ENCODE data around the gene INTS6.

The INTS6 gene

GRCh38 chr13:51452361-51453206 is at the start of gene INTS6:
Gene INTS6, minus strand, starts transcription at chr13:51453036. Its CDS starts 511 bp downstream, at chr13:51452525.
- DNase-seq (ENCODE audit: low spot score), result peak; percentile 100

GRCh38 chr13:51502153-51502651 is 49.4 kb upstream of the INTS6 start:
- DNase-seq (ENCODE audit: low spot score), result no peak

DNA sequence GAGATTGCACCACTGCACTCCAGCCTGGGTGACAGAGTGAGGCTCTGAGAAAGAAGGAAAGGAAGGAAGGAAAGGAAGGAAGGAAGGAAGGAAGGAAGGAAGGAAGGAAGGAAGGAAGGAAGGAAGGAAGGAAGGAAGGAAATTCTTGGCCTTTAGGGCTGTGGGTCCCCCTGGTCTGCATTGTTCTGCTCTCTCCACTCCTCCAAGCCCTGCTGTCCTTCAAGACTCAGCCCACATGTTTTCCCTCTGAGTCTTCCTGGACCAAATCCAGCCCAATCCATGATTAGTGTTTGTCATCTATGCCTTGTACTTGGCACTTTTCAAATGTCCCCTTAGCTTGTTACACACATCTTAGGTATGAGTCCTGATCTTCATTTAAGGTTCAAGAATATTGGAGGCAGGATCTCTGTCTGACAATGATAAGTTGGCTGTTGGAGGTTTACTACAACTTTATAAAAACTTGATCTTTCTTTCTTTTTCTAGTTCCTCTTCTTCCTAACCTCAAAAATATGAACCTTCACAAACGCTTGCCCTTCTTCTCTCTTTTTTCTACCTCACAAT is 48.8 kb upstream of the INTS6 start:
- no peak for DNase-seq (ENCODE audit: low spot score)

- no peak for DNase-seq (ENCODE audit: low spot score)
Measured at GRCh38 chr13:51501096-51501495, 48.3 kb upstream of the INTS6 start.

GRCh38 chr13:51500687-51501086 is 47.9 kb upstream of the INTS6 start:
- no peak for DNase-seq (ENCODE audit: low spot score)

- no peak for DNase-seq (ENCODE audit: low spot score)
Measured at GRCh38 chr13:51499841-51500240, 47.0 kb upstream of the INTS6 start.

DNA sequence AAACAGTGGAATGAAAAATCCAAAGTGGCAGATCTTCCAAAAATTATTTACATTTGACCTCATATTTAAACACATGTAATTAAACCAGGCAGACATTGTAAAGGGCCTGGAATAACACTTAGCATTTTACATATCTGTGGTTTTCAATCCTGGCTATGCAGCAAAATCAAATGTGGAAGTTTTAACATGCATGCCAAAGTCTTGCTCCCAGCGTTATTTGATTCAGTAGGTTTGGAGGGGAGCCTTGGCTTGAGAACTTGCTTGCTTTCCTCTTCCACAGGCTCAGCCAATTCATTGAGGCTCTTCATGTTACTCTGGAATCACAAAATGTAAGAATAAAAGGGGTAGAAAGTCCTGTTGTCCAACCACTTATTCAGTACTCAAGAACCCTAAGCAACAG is 42.5 kb upstream of the INTS6 start:
- DNase-seq (ENCODE audit: low spot score), result no peak

GRCh38 chr13:51494156-51494555 is 41.3 kb upstream of the INTS6 start:
- DNase-seq (ENCODE audit: low spot score), result no peak

- no peak for DNase-seq (ENCODE audit: low spot score)
Measured at GRCh38 chr13:51488212-51488611, 35.4 kb upstream of the INTS6 start.

DNA sequence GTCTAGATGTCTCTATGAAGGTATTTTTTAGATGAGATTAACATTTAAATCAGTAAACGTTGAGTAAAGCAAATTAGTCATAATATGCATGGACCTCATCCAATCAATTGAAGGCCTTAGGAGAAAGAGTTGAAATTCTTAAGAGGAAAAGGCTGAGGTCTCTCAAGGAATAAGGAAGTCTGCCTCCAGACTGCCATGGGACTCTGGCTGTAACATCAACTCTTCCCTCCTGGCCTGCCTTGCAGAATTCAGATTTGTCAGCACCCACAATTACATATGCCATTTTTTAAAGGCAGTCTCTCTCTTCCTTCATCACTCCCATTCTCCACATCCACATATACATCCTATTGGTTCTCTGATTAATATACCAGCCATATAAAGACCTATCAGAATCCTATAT is 28.8 kb upstream of the INTS6 start:
- no peak for DNase-seq (ENCODE audit: low spot score)

- DNase-seq (ENCODE audit: low spot score), result no peak
Measured at GRCh38 chr13:51479199-51479523, 26.3 kb upstream of the INTS6 start.

GRCh38 chr13:51478418-51479198 is 25.8 kb upstream of the INTS6 start:
- DNase-seq (ENCODE audit: low spot score), result no peak

GRCh38 chr13:51477653-51478324 is 25.0 kb upstream of the INTS6 start:
- no peak for DNase-seq (ENCODE audit: low spot score)

DNA sequence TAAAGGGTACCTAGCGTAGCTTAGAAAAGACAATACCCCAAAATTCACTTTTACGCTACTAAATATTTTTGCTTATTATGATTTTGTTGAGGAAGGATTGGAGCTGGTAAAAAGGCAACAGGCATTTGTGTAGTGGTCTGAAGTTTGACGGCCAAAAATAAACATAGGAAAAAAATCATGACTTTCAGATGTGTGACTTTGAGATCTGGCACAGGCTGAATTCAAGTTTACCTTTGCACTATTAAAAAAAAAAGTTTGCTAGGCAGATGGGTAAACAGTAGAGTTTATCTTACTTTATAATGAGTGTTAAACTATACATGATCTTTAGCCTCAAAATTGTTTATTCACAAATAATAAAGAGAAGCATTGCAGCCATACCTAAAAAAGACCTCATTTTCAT is 24.3 kb upstream of the INTS6 start:
- no peak for DNase-seq (ENCODE audit: low spot score)

DNA sequence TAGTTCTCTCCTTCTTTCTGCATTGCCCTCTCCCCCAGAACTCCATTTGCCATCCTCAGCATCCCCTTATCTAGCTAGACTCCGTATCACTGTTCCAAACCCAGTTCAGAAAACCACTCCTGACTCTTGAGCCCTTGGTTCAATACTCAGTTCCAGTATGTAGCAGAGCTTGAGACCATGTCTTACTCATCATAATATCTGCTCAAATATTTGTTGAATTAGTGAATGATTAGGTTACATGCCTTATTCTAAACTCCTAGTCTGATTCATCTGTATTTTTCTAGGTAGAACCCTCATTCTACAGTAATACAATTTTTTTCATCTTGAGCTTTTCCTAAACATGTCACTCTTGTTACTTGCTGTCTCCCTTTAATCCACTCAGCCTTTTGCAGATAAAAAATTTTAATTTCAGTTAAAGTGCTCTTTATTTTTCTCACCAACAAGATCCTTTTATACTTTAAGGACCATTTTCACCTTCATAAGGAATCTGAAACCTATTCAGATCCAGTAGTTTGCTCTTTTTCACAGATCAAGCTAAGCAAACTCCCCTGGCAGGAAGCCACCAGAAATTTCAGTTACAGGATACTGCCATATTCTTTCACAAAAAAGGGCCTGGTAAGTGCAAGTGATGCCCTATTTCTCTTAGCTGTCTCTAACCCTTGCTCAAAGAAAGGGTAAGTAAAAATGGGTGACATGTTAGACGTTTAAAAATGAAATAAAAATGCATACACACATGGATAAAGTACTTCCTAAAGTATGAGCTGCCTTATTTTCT is 23.1 kb upstream of the INTS6 start:
- no peak for DNase-seq (ENCODE audit: low spot score)

- DNase-seq (ENCODE audit: low spot score), result no peak
Measured at GRCh38 chr13:51469790-51470189, 17.0 kb upstream of the INTS6 start.

GRCh38 chr13:51467730-51468129 is 14.9 kb upstream of the INTS6 start:
- DNase-seq (ENCODE audit: low spot score), result no peak

DNA sequence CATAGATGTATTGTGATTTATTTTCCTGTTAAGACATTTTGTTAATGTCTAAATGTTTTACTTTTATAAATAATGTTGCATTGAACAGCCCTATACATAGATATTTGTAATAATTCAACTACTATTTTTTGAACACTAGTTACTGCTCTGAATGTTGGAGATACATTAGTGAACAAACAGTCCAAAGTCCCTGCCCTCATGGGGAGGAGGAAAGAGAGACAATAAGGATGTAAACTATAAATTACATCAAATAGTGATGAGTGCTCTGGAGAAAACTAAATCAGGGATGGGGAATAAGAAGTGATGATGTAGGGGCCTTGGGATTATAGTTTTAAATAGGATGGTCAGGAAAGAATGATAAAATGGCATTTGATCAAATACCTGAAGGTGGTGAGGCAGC is 12.3 kb upstream of the INTS6 start:
- DNase-seq (ENCODE audit: low spot score), result no peak

DNA sequence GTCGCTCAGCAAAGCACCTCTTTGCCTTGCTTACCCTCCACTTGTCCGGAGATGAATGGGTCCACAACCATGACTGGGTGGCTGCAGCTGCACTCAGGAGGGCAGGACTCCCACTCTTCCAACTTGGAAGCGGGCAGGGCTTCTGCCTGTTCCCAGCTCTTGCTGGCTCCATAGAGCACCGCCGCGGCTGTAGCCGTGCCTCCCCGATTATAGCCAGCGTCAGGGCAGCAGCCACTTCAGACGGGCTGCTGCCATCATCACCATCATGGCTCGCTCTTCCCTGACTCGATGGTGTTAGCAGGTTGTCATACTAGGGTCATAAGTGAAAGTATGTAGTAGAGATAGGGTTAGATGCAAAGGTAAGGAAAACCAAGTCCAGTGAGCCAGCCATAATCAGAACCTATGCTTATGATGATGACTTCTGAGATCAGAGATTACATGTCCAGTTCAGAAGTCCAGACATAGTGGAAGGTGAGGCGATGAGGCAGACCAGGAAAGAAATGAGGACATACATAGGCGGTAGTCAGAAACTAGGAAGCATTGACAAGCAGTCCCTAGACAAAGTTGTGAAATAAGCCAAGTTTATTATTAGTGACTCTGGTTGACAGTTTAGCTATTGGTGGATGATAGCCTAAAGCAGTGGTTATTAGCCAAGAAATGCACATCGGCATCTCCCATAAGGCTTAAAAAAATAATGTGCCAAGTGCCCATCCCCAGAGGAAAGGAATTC is 4.4 kb upstream of the INTS6 start:
- DNase-seq (ENCODE audit: low spot score), result no peak

DNA sequence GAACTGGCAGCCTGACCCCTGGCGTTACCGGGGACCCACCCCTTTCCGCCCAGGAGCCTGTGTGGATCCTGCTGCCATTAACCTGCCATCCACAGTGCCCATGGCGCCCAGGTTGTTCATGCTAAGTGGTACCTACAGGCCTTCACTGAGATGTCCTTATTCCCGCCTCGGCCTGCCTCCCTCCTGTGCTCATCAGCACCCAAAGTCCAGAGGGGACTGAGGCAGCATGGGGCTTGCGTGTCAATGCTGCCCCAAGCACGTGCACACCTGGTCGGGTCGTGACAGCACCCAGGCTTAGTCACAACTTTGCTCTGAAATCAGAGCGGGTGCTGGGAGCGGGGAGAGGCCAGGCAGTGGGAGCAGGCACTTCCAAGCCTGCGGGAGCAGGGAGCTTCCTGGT is 3.7 kb upstream of the INTS6 start:
- DNase-seq (ENCODE audit: low spot score), result no peak

DNA sequence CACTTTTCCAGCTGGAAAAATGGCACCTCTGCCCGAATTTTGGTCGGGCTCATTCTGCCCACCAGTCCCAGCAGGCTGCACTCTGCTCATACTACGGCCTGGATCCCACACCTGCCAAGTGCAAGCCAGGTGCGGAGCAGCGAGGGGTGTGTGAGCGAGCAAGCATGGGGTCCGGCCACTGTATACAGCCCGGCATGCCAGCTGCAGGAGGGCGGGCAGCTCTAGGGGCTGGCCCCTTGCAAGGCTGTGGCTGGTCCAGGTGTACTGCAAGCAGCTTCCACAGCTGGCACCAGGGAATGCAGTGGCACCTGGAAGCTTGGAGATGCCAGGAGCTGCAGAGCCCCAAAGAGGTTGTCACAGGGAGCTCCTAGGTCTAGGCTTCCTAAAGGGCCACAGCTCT is 2.7 kb upstream of the INTS6 start:
- DNase-seq (ENCODE audit: low spot score), result no peak
